ENCODE results near the gene TUB.

Gene TUB

GRCh38 chr11:8102296-8102915 is 21.4 kb downstream of the TUB start:
- no peak for TF ChIP-seq SIN3A (IDR thresholded peaks at IDR 0.05; ENCODE audit: borderline replicate concordance, insufficient read depth, low read length)
- no peak for TF ChIP-seq FOXP2 (optimal IDR thresholded peaks at IDR 0.05; ENCODE audit: borderline replicate concordance, extremely low read depth, extremely low read length, insufficient read depth)
- no peak for TF ChIP-seq POLR2AphosphoS5 (IDR thresholded peaks at IDR 0.05; ENCODE audit: low read depth, low read length)
- TF ChIP-seq REST (IDR thresholded peaks at IDR 0.05; ENCODE audit: insufficient read depth in 1 of 2, low read depth in 2 of 2, low read length in 2 of 2): no peak

- TF ChIP-seq SIN3A (IDR thresholded peaks at IDR 0.05; ENCODE audit: borderline replicate concordance, insufficient read depth, low read length) (no peak), POLR2AphosphoS5 (IDR thresholded peaks at IDR 0.05; ENCODE audit: low read depth, low read length) (no peak), REST (IDR thresholded peaks at IDR 0.05; ENCODE audit: insufficient read depth in 1 of 2, low read depth in 2 of 2, low read length in 2 of 2) (no peak), TAF1 (IDR thresholded peaks at IDR 0.05; ENCODE audit: borderline replicate concordance, insufficient read depth, low read length) (no peak), FOXP2 (optimal IDR thresholded peaks at IDR 0.05; ENCODE audit: borderline replicate concordance, extremely low read depth, extremely low read length, insufficient read depth) (no peak)
Measured at GRCh38 chr11:8102965-8103364, 22.0 kb downstream of the TUB start.

- TF ChIP-seq SIN3A (IDR thresholded peaks at IDR 0.05; ENCODE audit: borderline replicate concordance, insufficient read depth, low read length): no peak
- TF ChIP-seq POLR2AphosphoS5 (IDR thresholded peaks at IDR 0.05; ENCODE audit: low read depth, low read length): no peak
- no peak for TF ChIP-seq TAF1 (IDR thresholded peaks at IDR 0.05; ENCODE audit: borderline replicate concordance, insufficient read depth, low read length)
- no peak for TF ChIP-seq FOXP2 (optimal IDR thresholded peaks at IDR 0.05; ENCODE audit: borderline replicate concordance, extremely low read depth, extremely low read length, insufficient read depth)
- TF ChIP-seq REST (IDR thresholded peaks at IDR 0.05; ENCODE audit: insufficient read depth in 1 of 2, low read depth in 2 of 2, low read length in 2 of 2): no peak
Measured at GRCh38 chr11:8103909-8104308, 22.9 kb downstream of the TUB start.

GRCh38 chr11:8105133-8105532 is 24.1 kb downstream of the TUB start:
- no peak for TF ChIP-seq REST (IDR thresholded peaks at IDR 0.05; ENCODE audit: insufficient read depth in 1 of 2, low read depth in 2 of 2, low read length in 2 of 2)
- no peak for TF ChIP-seq POLR2AphosphoS5 (IDR thresholded peaks at IDR 0.05; ENCODE audit: low read depth, low read length)

GRCh38 chr11:8105666-8106065 is 24.7 kb downstream of the TUB start:
- TF ChIP-seq POLR2AphosphoS5 (IDR thresholded peaks at IDR 0.05; ENCODE audit: low read depth, low read length) (no peak), REST (IDR thresholded peaks at IDR 0.05; ENCODE audit: insufficient read depth in 1 of 2, low read depth in 2 of 2, low read length in 2 of 2) (no peak), FOXP2 (optimal IDR thresholded peaks at IDR 0.05; ENCODE audit: borderline replicate concordance, extremely low read depth, extremely low read length, insufficient read depth) (no peak), TAF1 (IDR thresholded peaks at IDR 0.05; ENCODE audit: borderline replicate concordance, insufficient read depth, low read length) (no peak), SIN3A (IDR thresholded peaks at IDR 0.05; ENCODE audit: borderline replicate concordance, insufficient read depth, low read length) (no peak)

Measured in PFSK-1 (cell line).